ENCODE data around the gene SPRR2D. TPM values are rescaled to one million over a fixed set of nuclear protein-coding genes. Genes with fewer than 3 reads are reported as not detected.

Gene SPRR2D
- 1.1 TPM in 1 of 2 replicates, not detected in the other for total RNA-seq

GRCh38 chr1:153040950-153041631 lies at the start of gene SPRR2D:
SPRR2D (minus strand) TSS chr1:153041120; CDS start chr1:153040346, 774 bp downstream.

GRCh38 chr1:153071511-153071910 lies 30.6 kb upstream of the SPRR2D start, which contains the start of gene SPRR2B:
SPRR2B (minus strand) TSS chr1:153071611; CDS start chr1:153070839, 772 bp downstream.

GRCh38 chr1:153057375-153057774 lies 16.5 kb upstream of the SPRR2D start, which contains the start of gene SPRR2A:
SPRR2A (minus strand) TSS chr1:153057512; CDS start chr1:153056735, 777 bp downstream.

GRCh38 chr1:153030895-153031294 lies 10.0 kb downstream of the SPRR2D start, which contains the start of gene SPRR1B:
SPRR1B (plus strand) TSS chr1:153031203; CDS start chr1:153032346, 1,143 bp downstream.

GRCh38 chr1:153001382-153001781 lies 39.5 kb downstream of the SPRR2D start, which contains the start of gene SPRR3:
SPRR3 (plus strand) TSS chr1:153001749; CDS start chr1:153003021, 1,272 bp downstream.

Other genes with a start within 250 kb of the SPRR2D start
- not detected in 2 replicates for gene LCE1D, start 244.4 kb downstream of the SPRR2D start, total RNA-seq
- gene LCE1C, start 234.5 kb downstream of the SPRR2D start, total RNA-seq = 0.24 and 1.3 TPM in 2 replicates
- not detected in 2 replicates for gene LCE1B, start 229.1 kb downstream of the SPRR2D start, total RNA-seq
- not detected in 2 replicates for gene LCE1A, start 213.6 kb downstream of the SPRR2D start, total RNA-seq
- gene LCE6A, start 198.3 kb downstream of the SPRR2D start, total RNA-seq = not detected in 2 replicates
- gene LCE7A, start 181.1 kb downstream of the SPRR2D start, total RNA-seq = not detected in 2 replicates
- not detected in 2 replicates for gene SMCP, start 162.8 kb downstream of the SPRR2D start, total RNA-seq
- gene IVL, start 132.6 kb downstream of the SPRR2D start, total RNA-seq = 0.43 and 6.5 TPM in 2 replicates
- gene SPRR5, start 93.9 kb downstream of the SPRR2D start, total RNA-seq = not detected in 2 replicates
- not detected in 2 replicates for gene SPRR4, start 70.5 kb downstream of the SPRR2D start, total RNA-seq
- not detected in 2 replicates for gene SPRR1A, start 57.0 kb downstream of the SPRR2D start, total RNA-seq
- 8.9 and 51.4 TPM in 2 replicates for gene SPRR3, start 39.4 kb downstream of the SPRR2D start, total RNA-seq
- 14.7 and 15.3 TPM in 2 replicates for gene SPRR1B, start 9.9 kb downstream of the SPRR2D start, total RNA-seq
- gene SPRR2A, start 16.4 kb upstream of the SPRR2D start, total RNA-seq = 1.9 and 3.0 TPM in 2 replicates
- not detected in 2 replicates for gene SPRR2B, start 30.5 kb upstream of the SPRR2D start, total RNA-seq
- gene SPRR2E, start 53.4 kb upstream of the SPRR2D start, total RNA-seq = 0.85 and 0.96 TPM in 2 replicates
- not detected in 2 replicates for gene SPRR2F, start 72.4 kb upstream of the SPRR2D start, total RNA-seq
- gene SPRR2G, start 109.8 kb upstream of the SPRR2D start, total RNA-seq = not detected in 2 replicates
- not detected in 2 replicates for gene LELP1, start 162.3 kb upstream of the SPRR2D start, total RNA-seq
- not detected in 2 replicates for gene PRR9, start 176.5 kb upstream of the SPRR2D start, total RNA-seq
- gene LORICRIN, start 218.6 kb upstream of the SPRR2D start, total RNA-seq = not detected in 2 replicates